ENCODE results near the gene KCNQ1. TPM values are rescaled to one million over a fixed set of nuclear protein-coding genes. Genes with fewer than 3 reads are reported as not detected.

The KCNQ1 gene
- total RNA-seq, 2 experiments from 2014 or later = 24.2 to 26.6 TPM

DNA sequence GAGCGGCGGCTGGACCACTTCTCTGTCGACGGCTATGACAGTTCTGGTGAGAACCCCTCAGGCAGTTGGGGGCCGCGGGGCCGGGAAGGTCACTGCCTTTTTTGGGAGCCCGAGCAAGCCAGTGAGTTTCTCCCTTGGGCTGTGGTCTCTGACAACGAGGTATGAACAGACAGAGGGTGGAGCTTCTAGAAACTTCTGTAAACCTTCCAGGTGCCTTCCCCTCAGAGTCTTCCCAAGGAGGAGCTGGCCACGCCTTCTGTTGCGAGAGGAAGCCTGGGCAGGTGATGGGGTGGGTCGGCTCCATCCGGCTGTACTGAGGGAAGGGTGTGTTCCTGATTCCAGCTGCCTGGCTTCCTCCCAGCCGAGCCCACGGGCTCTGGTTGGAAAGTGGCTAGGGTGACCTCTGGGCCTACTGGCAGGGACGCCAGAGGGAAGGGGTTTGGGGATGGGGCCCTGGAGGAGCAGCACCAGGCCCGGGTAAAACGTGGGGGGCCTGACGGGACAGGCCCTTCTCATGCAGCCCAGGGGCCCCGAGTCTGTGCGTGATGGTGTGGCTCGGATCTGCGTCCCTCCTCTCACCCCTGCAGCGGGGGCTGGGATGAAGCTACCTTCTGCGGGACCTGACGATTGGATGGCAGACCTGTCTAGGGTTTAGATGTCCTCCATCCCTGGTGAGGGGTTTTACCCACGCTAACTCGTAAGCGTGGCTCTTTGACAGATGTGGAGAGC is 144.2 kb downstream of the KCNQ1 start:
- Mint-ChIP-seq H3K4me1 (no peaks in the 10 kb centered on the region), H3K4me3 (no peak overlapping the region), H3K36me3 (peaks cover 6% of the 10 kb centered on the region), H3K9me3 (no peaks in the 10 kb centered on the region), H3K27ac (no peak overlapping the region), H3K27me3 (no peaks in the 10 kb centered on the region)
- DNase-seq (no peak), ATAC-seq (ENCODE audit: low read depth) (no peak)
- POLR2A ChIA-PET = no interaction called here

DNA sequence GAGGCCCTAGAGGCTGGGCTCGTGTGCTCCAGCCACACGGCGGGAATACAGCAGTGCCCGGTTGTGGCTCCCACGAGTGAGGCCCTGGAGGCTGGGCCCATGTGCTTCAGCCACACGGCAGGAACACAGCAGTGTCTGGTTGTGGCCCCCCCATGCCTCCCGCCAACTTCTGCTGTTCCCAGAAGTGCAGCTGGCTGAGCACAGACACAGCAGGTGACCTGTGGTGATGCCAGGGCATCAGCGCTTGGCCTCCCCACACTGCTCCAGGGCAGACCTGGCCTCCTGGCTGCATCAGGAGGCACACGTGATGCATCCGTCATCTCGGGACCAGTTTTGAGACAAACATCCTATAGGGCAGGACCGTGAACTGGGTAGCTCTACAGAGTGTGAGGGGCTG is 144.7 kb downstream of the KCNQ1 start:
- POLR2A ChIA-PET = no interaction called here
- peak; percentile 22 for DNase-seq
- peaks cover 2% of the 10 kb centered on the region for H3K9me3 Mint-ChIP-seq
- H3K36me3 Mint-ChIP-seq = peaks cover 9% of the 10 kb centered on the region
- no peak for ATAC-seq (ENCODE audit: low read depth)
- no peak overlapping the region for H3K4me3 Mint-ChIP-seq
- H3K27ac Mint-ChIP-seq = no peak overlapping the region
- H3K4me1 Mint-ChIP-seq = no peaks in the 10 kb centered on the region
- no peaks in the 10 kb centered on the region for H3K27me3 Mint-ChIP-seq

DNA sequence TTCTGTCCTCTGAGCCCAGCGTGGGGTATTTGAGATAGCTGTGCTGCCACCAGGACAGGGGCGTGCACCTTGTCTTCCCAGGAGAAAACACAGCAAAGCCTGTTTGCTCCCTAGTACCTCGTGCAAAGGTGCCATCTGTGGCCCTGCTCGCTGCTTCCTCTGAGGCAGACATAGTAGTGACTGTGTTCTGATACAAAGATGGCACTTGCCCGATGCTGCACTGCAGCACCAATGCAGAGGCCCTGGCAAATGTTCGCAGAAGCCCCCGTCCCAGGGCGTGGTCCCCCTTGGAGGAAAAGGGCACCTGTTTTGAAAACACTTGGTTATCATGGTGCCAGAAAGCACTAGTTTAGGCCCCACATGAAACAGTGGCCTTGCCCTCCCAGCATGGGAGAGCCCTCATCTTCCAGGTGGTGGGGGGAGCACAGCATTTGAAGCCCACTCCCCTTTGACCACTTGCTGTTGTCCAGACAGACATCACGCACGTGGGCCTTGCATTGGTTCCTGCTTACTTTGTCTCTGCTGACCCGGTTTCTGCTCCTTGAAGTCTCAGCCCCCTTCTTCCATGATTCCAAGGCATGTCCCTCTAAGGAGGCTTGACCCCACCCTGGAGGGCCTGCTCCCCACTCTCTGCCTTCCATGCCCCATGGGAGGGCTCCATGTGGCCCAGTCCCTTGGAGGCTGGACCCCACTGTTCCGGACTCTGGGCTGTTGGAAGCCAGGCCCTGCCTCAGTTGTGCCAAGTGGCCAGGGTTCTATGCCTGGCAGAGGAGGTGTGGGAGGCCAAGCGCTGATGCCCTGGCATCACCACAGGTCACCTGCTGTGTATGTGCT is 145.5 kb downstream of the KCNQ1 start:
- DNase-seq = no peak
- POLR2A ChIA-PET = no interaction called here
- H3K4me3 Mint-ChIP-seq = no peak overlapping the region
- H3K27me3 Mint-ChIP-seq = no peaks in the 10 kb centered on the region
- no peak overlapping the region for H3K27ac Mint-ChIP-seq
- H3K36me3 Mint-ChIP-seq = peaks cover 11% of the 10 kb centered on the region
- H3K4me1 Mint-ChIP-seq = no peaks in the 10 kb centered on the region
- H3K9me3 Mint-ChIP-seq = peaks cover 4% of the 10 kb centered on the region
- no peak for ATAC-seq (ENCODE audit: low read depth)

DNA sequence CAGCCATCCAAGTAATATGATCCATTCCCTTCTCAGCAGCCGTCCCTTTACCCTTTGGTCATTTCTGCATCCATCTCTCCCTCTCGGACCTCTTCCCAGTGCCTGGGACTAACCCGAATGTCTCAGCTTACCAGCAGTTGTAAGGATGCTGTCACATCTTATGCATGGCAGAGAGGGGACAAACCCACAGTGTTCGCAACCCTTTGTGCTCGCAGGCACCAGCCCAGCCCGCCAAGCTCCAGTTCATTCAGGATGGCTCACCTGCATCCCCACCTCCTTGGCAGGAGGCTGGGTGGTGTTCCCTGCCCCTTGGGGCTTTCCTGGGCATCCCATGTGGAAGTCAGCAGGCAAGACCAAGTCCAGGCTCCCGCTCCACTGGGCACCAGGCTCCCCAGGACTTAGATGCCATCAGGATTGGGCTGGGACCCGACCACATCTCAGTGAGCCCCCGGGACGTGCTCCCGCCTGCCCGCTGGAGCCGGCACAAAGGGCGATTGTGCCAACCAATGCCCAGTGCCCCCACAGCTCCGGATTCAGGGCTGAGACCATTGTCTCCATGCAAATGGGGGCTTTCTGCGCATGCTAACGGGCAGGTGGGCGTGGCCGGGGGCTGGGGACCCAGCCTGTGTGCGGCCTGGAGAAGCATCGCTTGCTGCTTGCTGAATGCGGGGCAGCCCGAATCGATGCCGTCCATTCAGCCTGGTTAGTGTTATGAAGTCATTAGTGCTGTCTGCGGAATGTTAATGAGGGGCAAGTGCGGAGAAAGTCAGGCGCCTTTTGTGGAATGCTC is 146.4 kb downstream of the KCNQ1 start:
- H3K36me3 Mint-ChIP-seq = peaks cover 14% of the 10 kb centered on the region
- DNase-seq (no peak), ATAC-seq (ENCODE audit: low read depth) (no peak)
- POLR2A ChIA-PET = no interaction called here
- no peaks in the 10 kb centered on the region for H3K27me3 Mint-ChIP-seq
- H3K4me1 Mint-ChIP-seq = no peaks in the 10 kb centered on the region
- H3K27ac Mint-ChIP-seq = no peak overlapping the region
- H3K4me3 Mint-ChIP-seq = no peak overlapping the region
- peaks cover 5% of the 10 kb centered on the region for H3K9me3 Mint-ChIP-seq

DNA sequence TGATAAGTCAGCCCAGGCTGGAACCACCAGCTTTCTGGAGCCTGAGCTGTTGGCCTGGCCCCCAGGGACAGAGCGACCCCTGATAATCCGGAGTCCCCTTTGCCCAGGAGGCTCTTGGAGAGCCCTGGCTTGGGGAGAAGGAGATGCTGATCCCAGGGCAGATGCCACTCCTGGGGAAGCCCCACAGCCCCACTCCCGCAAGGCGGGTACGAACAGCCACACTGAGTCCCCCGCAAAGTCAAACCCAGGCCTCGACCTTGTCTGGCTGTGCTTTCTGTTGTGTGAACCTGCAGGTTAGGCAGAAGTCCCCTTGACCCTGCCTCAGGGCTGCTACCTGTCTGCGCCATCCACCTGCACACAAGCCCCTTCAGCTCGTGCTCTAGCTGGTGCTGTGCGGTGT is 147.0 kb downstream of the KCNQ1 start:
- no peak for ATAC-seq (ENCODE audit: low read depth)
- Mint-ChIP-seq H3K9me3 (peaks cover 7% of the 10 kb centered on the region), H3K36me3 (peaks cover 16% of the 10 kb centered on the region), H3K27me3 (no peaks in the 10 kb centered on the region), H3K4me1 (no peaks in the 10 kb centered on the region), H3K4me3 (no peak overlapping the region), H3K27ac (no peak overlapping the region)
- DNase-seq = no peak
- POLR2A ChIA-PET = no interaction called here

DNA sequence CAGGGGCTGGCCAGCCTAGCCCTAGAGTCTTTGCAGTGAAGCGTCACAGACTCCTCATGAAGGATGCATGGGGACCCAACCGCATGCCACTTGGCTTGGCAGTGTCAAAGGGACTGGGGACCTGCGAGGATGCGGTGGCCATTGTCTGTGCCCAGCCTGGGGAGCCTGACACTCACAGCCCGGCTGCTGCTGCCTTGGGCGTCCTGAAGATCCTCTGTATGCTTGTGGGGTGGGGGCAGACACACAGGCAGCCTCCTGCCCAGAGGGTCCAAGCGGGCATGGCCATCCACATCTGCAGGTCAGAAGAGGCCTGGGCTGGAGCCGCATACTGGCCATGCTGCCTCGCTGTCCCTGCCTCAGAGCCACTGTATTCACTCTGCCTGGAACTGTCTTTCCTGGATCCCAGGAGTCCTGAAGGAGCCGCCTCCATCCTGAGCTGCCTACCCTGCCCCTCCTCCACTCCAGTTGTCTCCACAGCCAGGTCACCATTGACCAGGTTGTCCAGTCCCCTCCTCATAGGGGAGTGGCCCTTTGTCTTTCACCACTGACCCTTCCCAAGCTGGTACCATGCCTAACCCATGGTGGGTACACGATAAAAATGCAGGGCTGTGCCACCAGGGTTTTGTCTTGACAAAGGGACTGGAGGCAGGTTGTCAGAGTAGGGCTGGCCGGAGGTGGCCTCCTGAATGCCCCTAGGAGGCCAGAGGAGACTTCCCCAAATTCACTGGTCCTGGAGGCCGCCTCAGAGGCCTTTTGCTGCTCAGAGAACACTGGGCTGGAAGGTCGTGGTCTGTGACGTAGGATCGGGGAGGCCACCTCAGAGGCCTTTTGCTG is 148.0 kb downstream of the KCNQ1 start:
- no peak overlapping the region for H3K27ac Mint-ChIP-seq
- no peaks in the 10 kb centered on the region for H3K27me3 Mint-ChIP-seq
- H3K36me3 Mint-ChIP-seq = peaks cover 18% of the 10 kb centered on the region
- H3K9me3 Mint-ChIP-seq = peaks cover 12% of the 10 kb centered on the region
- POLR2A ChIA-PET = no interaction called here
- no peaks in the 10 kb centered on the region for H3K4me1 Mint-ChIP-seq
- DNase-seq = no peak
- ATAC-seq (ENCODE audit: low read depth) = no peak
- H3K4me3 Mint-ChIP-seq = no peak overlapping the region

- peaks cover 14% of the 10 kb centered on the region for H3K9me3 Mint-ChIP-seq
- no peak overlapping the region for H3K4me3 Mint-ChIP-seq
- DNase-seq (no peak), ATAC-seq (ENCODE audit: low read depth) (no peak)
- peaks cover 18% of the 10 kb centered on the region for H3K36me3 Mint-ChIP-seq
- no peak overlapping the region for H3K27ac Mint-ChIP-seq
- no peaks in the 10 kb centered on the region for H3K27me3 Mint-ChIP-seq
- POLR2A ChIA-PET = no interaction called here
- H3K4me1 Mint-ChIP-seq = no peaks in the 10 kb centered on the region
Measured at GRCh38 chr11:2593393-2593950, 148.7 kb downstream of the KCNQ1 start.

- no peak overlapping the region for H3K27ac Mint-ChIP-seq
- POLR2A ChIA-PET = no interaction called here
- ATAC-seq (ENCODE audit: low read depth) (no peak), DNase-seq (no peak)
- H3K4me1 Mint-ChIP-seq = no peaks in the 10 kb centered on the region
- peaks cover 18% of the 10 kb centered on the region for H3K9me3 Mint-ChIP-seq
- H3K27me3 Mint-ChIP-seq = no peaks in the 10 kb centered on the region
- H3K36me3 Mint-ChIP-seq = peaks cover 22% of the 10 kb centered on the region
- no peak overlapping the region for H3K4me3 Mint-ChIP-seq
Measured at GRCh38 chr11:2594267-2594666, 149.5 kb downstream of the KCNQ1 start.

- H3K36me3 Mint-ChIP-seq = peaks cover 22% of the 10 kb centered on the region
- no peak overlapping the region for H3K4me3 Mint-ChIP-seq
- ATAC-seq (ENCODE audit: low read depth) = no peak
- H3K27ac Mint-ChIP-seq = no peak overlapping the region
- no peaks in the 10 kb centered on the region for H3K4me1 Mint-ChIP-seq
- peaks cover 18% of the 10 kb centered on the region for H3K9me3 Mint-ChIP-seq
- DNase-seq = no peak
- POLR2A ChIA-PET = no interaction called here
- no peaks in the 10 kb centered on the region for H3K27me3 Mint-ChIP-seq
Measured at GRCh38 chr11:2595204-2595603, 150.4 kb downstream of the KCNQ1 start.

DNA sequence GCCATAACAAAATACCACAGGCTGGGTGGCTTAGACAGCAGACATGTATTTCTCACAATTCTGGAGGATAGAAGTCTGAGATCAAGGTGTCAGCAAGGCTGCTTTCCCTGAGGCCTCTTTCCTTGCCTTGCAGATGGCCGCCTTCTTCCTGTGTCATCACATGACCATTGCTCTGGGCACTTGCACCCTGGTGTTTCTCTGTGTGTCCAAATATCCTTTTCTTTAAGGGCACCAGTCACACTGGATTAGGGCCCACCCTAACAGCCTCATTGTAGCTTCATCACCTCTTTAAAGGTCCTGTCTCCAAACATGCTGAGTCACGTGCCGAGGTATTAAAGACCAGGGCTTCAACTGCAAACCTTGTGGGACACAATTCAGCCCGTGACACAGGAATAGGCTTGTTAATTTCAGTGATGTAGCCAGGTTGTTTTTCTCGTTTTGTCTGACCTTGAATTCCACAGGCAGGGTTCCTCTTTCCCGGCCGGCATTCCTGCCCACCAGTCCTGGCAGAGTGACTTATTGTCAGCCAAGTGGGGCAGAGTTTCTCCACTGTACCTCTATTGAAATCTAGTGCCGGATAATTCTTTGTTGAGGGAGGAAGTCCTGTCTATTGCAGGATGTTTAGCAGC is 154.9 kb downstream of the KCNQ1 start:
- Mint-ChIP-seq H3K4me3 (no peak overlapping the region), H3K27ac (no peak overlapping the region), H3K9me3 (peaks cover 15% of the 10 kb centered on the region), H3K4me1 (no peaks in the 10 kb centered on the region), H3K27me3 (no peaks in the 10 kb centered on the region), H3K36me3 (peaks cover 15% of the 10 kb centered on the region)
- POLR2A ChIA-PET = no interaction called here
- no peak for DNase-seq
- no peak for ATAC-seq (ENCODE audit: low read depth)

DNA sequence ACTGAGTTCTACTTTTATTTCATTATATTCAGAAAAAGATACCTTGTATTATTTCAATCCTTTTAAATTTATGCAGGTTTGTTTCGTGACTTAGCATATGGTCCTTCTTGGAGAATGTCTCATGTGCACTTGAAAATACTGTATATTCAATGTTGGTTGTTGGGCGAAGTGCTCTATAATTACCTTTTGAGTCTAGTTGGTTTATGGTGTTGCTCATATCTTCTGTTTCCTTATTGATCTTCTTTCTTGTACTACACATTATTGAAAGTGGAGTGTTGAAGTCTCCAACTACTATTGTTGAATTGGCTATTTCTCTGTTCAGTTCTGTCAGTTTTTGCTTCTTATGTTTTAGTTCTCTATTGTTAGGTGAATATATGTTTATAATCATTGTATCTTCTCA is 164.5 kb downstream of the KCNQ1 start:
- ATAC-seq (ENCODE audit: low read depth) (no peak), DNase-seq (no peak)
- no peaks in the 10 kb centered on the region for H3K4me1 Mint-ChIP-seq
- H3K9me3 Mint-ChIP-seq = peaks cover 8% of the 10 kb centered on the region
- H3K27ac Mint-ChIP-seq = no peak overlapping the region
- peaks cover 2% of the 10 kb centered on the region for H3K27me3 Mint-ChIP-seq
- POLR2A ChIA-PET = no interaction called here
- no peak overlapping the region for H3K4me3 Mint-ChIP-seq
- H3K36me3 Mint-ChIP-seq = peaks cover 16% of the 10 kb centered on the region

DNA sequence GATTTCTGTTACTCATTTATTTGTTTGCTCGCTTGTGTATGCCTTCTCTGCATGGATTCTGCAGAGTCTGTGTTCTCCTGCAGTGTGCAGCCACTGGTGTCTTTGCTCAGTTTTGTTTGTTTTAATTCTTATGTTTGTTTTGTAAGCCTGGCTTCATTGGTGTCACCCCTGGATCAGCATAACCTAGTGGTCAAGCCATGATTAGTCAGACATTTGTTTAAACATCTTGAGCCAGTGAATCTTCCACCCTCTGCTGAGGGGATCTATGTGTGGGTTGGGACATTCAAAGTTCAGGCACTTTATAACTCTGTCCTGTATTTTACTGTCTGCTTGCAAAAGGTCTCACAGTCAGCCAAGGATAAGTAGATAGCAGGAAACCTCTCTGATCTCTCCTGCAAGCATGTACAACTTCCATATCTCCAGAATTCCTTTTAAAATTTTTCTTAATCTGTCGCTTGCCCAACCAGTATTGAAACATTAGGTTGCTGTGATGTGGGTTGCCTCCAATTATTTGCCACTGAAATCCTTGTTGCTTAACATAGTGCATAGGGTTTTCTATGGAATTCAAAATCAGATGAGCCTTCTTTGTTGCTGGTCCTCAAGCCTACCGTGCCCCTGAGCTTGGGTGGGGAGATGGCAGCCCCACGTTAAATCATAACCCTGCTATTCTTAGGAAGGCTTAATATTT is 168.2 kb downstream of the KCNQ1 start:
- POLR2A ChIA-PET = no interaction called here
- H3K27ac Mint-ChIP-seq = no peak overlapping the region
- no peak overlapping the region for H3K4me3 Mint-ChIP-seq
- no peak for DNase-seq
- H3K36me3 Mint-ChIP-seq = peaks cover 20% of the 10 kb centered on the region
- H3K27me3 Mint-ChIP-seq = peaks cover 2% of the 10 kb centered on the region
- H3K9me3 Mint-ChIP-seq = peaks cover 4% of the 10 kb centered on the region
- no peaks in the 10 kb centered on the region for H3K4me1 Mint-ChIP-seq
- no peak for ATAC-seq (ENCODE audit: low read depth)
